Ascending aorta (tissue), 2 donors: ENCODE results near the gene FOXF1. TPM values are rescaled to one million over a fixed set of nuclear protein-coding genes. Genes with fewer than 3 reads are reported as not detected.

ENCODE experiments used
- DNase-seq, 2 donors: peaks; one replicate each; pipeline ENCODE4 v3.0.0-alpha.2; 2019; ENCODE audit warnings: low spot score in 2 of 2
- H3K27ac ChIP-seq, 2 donors: fragments of 200-600 bp; sonication (generic); one replicate each; pipeline ENCODE4 v1.5.1; 2016 to 2017; ENCODE audit warnings: mild to moderate bottlenecking in 1 of 2
- H3K27me3 ChIP-seq: fragments of 200-600 bp; sonication (generic); one replicate; pipeline ENCODE4 v1.5.1; 2017
- H3K36me3 ChIP-seq, 2 donors: fragments of 200-600 bp; sonication (generic); one replicate each; pipeline ENCODE4 v1.5.1; 2016
- H3K4me1 ChIP-seq, 2 donors: fragments of 200-600 bp; sonication (generic); one replicate each; pipeline ENCODE4 v1.5.1; 2016 to 2017; ENCODE audit warnings: mild to moderate bottlenecking in 1 of 2
- H3K4me3 ChIP-seq, 2 donors: fragments of 200-600 bp; sonication (generic); one replicate each; pipeline ENCODE4 v1.5.1; 2016 to 2017; ENCODE audit warnings: mild to moderate bottlenecking in 1 of 2
- H3K9me3 ChIP-seq, 2 donors: fragments of 200-600 bp; sonication (generic); one replicate each; pipeline ENCODE4 v1.5.1; 2016
- CTCF ChIP-seq, 3 experiments: fragments of 200-600 bp in 2 of 3; fragments of 450-650 bp in 1 of 3; sonication (generic) in 2 of 3; IDR thresholded peaks; one replicate each; pipeline ENCODE4 v1.5.1; 2016 to 2019; ENCODE audit warnings: antibody characterized with exemption in 3 of 3, mild to moderate bottlenecking in 1 of 3, moderate library complexity in 1 of 3
- intact Hi-C: fragments of 100-400 bp; cut with DNase I; formaldehyde crosslinking; loops from one replicate; pipeline ENCODE4 v1.15.1; 2023
- total RNA-seq: library from RNA; depleted of rRNA; stranded (reverse); fragments of >200 nt; gene quantifications from one replicate; pipeline ENCODE4 v1.1.0, GENCODE V29; 2016

Gene FOXF1
- total RNA-seq, 1 donor from 2014 or later: 3.2 TPM

- Histone ChIP-seq H3K4me1 (no peaks in the 10 kb centered on the region), H3K9me3 (no peaks in the 10 kb centered on the region), H3K4me3 (no peak overlapping the region), H3K27me3 (no peaks in the 10 kb centered on the region), H3K36me3 (peaks cover 18 to 47% of the 10 kb centered on the region in 2 donors), H3K27ac (no peak overlapping the region)
- no peak for DNase-seq
- intact Hi-C loops: no loop called here
- no peak for TF ChIP-seq CTCF (IDR thresholded peaks at IDR 0.05)
Observed at GRCh38 chr16:86531641-86532525, 21.6 kb downstream of the FOXF1 start.

- DNase-seq: no peak
- Histone ChIP-seq H3K27ac (no peak overlapping the region), H3K27me3 (no peaks in the 10 kb centered on the region), H3K4me1 (no peaks in the 10 kb centered on the region), H3K36me3 (peaks cover 19 to 53% of the 10 kb centered on the region in 2 donors), H3K9me3 (no peaks in the 10 kb centered on the region), H3K4me3 (no peak overlapping the region)
- no peak for TF ChIP-seq CTCF (IDR thresholded peaks at IDR 0.05)
- intact Hi-C loops: no loop called here
Observed at GRCh38 chr16:86532526-86532815, 22.1 kb downstream of the FOXF1 start.

- H3K4me3 ChIP-seq: no peak overlapping the region
- no peaks in the 10 kb centered on the region for H3K9me3 ChIP-seq
- no peak for TF ChIP-seq CTCF (IDR thresholded peaks at IDR 0.05)
- H3K27ac ChIP-seq: no peak overlapping the region
- no peaks in the 10 kb centered on the region for H3K27me3 ChIP-seq
- intact Hi-C loops: no loop called here
- H3K36me3 ChIP-seq: peaks cover 25 to 59% of the 10 kb centered on the region in 2 donors
- H3K4me1 ChIP-seq: no peaks in the 10 kb centered on the region
- DNase-seq: no peak
Observed at GRCh38 chr16:86533076-86533475, 22.7 kb downstream of the FOXF1 start.

GRCh38 chr16:86533767-86534351 lies 23.5 kb downstream of the FOXF1 start:
- Histone ChIP-seq H3K9me3 (no peaks in the 10 kb centered on the region), H3K36me3 (peaks cover 31 to 67% of the 10 kb centered on the region in 2 donors), H3K27me3 (no peaks in the 10 kb centered on the region), H3K4me3 (no peak overlapping the region), H3K27ac (no peak overlapping the region), H3K4me1 (no peaks in the 10 kb centered on the region)
- no peak for TF ChIP-seq CTCF (IDR thresholded peaks at IDR 0.05)
- intact Hi-C loops: no loop called here
- no peak for DNase-seq

GRCh38 chr16:86534779-86535615 lies 24.7 kb downstream of the FOXF1 start:
- Histone ChIP-seq H3K4me1 (no peaks in the 10 kb centered on the region), H3K9me3 (no peaks in the 10 kb centered on the region), H3K4me3 (no peak overlapping the region), H3K27me3 (no peaks in the 10 kb centered on the region), H3K36me3 (peaks cover 42 to 78% of the 10 kb centered on the region in 2 donors), H3K27ac (no peak overlapping the region)
- intact Hi-C loops: no loop called here
- DNase-seq: no peak
- TF ChIP-seq CTCF (IDR thresholded peaks at IDR 0.05): no peak
